ENCODE measurements around the gene DNAH8. TPM values are rescaled to one million over a fixed set of nuclear protein-coding genes. Genes with fewer than 3 reads are reported as not detected.

The DNAH8 gene
- total RNA-seq, 1 experiment from 2014 or later = not detected

DNA sequence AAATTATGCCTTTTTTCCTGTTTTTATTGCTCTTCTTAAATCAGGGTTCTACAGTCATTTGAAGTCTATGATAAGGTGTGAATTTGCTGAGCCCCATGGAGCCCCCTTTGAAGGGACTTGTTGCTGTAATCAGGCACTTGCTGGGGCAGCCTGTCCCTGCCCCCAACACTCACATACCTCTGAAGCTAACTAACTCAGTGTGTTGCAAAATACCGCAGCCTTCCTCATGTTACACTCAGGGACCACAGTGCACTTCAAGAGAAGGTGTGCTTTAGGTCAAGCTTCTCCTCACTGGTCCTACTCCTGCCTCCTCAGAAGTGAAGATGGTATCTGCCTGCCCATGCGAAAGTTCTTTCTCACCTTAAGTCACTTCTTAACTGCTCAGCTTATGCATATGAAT is 267.4 kb downstream of the DNAH8 start:
- Histone ChIP-seq H3K4me3 (ENCODE audit: low read depth in 2 of 2, low read length in 2 of 2) (no peak overlapping the region), H3K27me3 (ENCODE audit: control insufficient read depth, insufficient read depth, low read length) (peaks cover 39% of the 10 kb centered on the region), H3K27ac (ENCODE audit: low read length) (no peak overlapping the region), H3K4me1 (ENCODE audit: control insufficient read depth, insufficient read depth, low read length) (no peaks in the 10 kb centered on the region; the same call in 1 of the 2 replicates), H3K36me3 (ENCODE audit: control insufficient read depth, insufficient read depth, low read length) (no peaks in the 10 kb centered on the region), H3K9me3 (ENCODE audit: control insufficient read depth, insufficient read depth, low read depth, low read length) (no peaks in the 10 kb centered on the region)
- TF ChIP-seq, protein P1, sequence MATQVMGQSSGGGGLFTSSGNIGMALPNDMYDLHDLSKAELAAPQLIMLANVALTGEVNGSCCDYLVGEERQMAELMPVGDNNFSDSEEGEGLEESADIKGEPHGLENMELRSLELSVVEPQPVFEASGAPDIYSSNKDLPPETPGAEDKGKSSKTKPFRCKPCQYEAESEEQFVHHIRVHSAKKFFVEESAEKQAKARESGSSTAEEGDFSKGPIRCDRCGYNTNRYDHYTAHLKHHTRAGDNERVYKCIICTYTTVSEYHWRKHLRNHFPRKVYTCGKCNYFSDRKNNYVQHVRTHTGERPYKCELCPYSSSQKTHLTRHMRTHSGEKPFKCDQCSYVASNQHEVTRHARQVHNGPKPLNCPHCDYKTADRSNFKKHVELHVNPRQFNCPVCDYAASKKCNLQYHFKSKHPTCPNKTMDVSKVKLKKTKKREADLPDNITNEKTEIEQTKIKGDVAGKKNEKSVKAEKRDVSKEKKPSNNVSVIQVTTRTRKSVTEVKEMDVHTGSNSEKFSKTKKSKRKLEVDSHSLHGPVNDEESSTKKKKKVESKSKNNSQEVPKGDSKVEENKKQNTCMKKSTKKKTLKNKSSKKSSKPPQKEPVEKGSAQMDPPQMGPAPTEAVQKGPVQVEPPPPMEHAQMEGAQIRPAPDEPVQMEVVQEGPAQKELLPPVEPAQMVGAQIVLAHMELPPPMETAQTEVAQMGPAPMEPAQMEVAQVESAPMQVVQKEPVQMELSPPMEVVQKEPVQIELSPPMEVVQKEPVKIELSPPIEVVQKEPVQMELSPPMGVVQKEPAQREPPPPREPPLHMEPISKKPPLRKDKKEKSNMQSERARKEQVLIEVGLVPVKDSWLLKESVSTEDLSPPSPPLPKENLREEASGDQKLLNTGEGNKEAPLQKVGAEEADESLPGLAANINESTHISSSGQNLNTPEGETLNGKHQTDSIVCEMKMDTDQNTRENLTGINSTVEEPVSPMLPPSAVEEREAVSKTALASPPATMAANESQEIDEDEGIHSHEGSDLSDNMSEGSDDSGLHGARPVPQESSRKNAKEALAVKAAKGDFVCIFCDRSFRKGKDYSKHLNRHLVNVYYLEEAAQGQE (IDR thresholded peaks at IDR 0.05; ENCODE audit: insufficient read depth in 1 of 2, low read depth in 2 of 2, low read length in 1 of 2) = no peak
- TF ChIP-seq TCF7L2 (IDR thresholded peaks at IDR 0.05; ENCODE audit: low read depth, low read length) (no peak), SIN3A (IDR thresholded peaks at IDR 0.05; ENCODE audit: borderline replicate concordance, insufficient read depth, low read depth, low read length) (no peak), POLR2AphosphoS5 (IDR thresholded peaks at IDR 0.05; ENCODE audit: low read depth, low read length) (no peak)
- TF ChIP-seq, protein P2, sequence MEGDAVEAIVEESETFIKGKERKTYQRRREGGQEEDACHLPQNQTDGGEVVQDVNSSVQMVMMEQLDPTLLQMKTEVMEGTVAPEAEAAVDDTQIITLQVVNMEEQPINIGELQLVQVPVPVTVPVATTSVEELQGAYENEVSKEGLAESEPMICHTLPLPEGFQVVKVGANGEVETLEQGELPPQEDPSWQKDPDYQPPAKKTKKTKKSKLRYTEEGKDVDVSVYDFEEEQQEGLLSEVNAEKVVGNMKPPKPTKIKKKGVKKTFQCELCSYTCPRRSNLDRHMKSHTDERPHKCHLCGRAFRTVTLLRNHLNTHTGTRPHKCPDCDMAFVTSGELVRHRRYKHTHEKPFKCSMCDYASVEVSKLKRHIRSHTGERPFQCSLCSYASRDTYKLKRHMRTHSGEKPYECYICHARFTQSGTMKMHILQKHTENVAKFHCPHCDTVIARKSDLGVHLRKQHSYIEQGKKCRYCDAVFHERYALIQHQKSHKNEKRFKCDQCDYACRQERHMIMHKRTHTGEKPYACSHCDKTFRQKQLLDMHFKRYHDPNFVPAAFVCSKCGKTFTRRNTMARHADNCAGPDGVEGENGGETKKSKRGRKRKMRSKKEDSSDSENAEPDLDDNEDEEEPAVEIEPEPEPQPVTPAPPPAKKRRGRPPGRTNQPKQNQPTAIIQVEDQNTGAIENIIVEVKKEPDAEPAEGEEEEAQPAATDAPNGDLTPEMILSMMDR (IDR thresholded peaks at IDR 0.05) = no peak
- intact Hi-C loops (cut with micrococcal nuclease; ENCODE audit: unreplicated experiment) = no loop called here
- ChIA-PET CTCF (interaction anchor here (0.6 kb wide), 1 partner anchor 110 kb away, joined by 3 read pairs; no protein-coding TSS in a partner anchor), POLR2A (no interaction called here)
- no TSS peak for BruUV-seq (replicated peaks)
- in situ Hi-C loops (cut with HindIII; ENCODE audit: low pct_unique_long_range_greater_than_20kb, low sequenced_read_pairs) = no loop called here
- no peak for DNase-seq (ENCODE audit: low read depth, low spot score)
- no peak for ATAC-seq

DNA sequence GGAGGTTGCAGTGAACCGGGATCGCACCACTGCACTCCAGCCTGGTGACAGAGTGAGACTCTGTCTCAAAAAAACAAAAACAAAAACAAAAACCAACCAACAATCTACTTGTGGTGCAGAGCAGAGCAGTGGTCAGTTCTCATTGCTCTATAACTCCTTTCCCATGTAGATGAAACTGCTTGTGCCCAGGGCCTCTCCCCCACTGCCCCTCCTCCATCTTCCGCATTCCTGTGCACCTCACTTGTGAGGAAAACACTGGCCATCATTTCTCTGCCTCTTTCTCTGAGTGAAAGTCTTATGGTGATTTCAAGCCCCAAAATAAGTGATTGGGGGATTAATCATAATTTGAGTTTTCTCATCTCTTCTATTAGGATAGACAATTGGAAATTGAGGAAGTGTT is 269.6 kb downstream of the DNAH8 start:
- in situ Hi-C loops (cut with HindIII; ENCODE audit: low pct_unique_long_range_greater_than_20kb, low sequenced_read_pairs) = no loop called here
- Histone ChIP-seq H3K4me1 (ENCODE audit: control insufficient read depth, insufficient read depth, low read length) (no peaks in the 10 kb centered on the region; the same call in 1 of the 2 replicates), H3K9me3 (ENCODE audit: control insufficient read depth, insufficient read depth, low read depth, low read length) (no peaks in the 10 kb centered on the region), H3K27me3 (ENCODE audit: control insufficient read depth, insufficient read depth, low read length) (peaks cover 29% of the 10 kb centered on the region), H3K36me3 (ENCODE audit: control insufficient read depth, insufficient read depth, low read length) (no peaks in the 10 kb centered on the region), H3K27ac (ENCODE audit: low read length) (no peak overlapping the region), H3K4me3 (ENCODE audit: low read depth in 2 of 2, low read length in 2 of 2) (no peak overlapping the region)
- POLR2A ChIA-PET = no interaction called here
- intact Hi-C loops (cut with micrococcal nuclease; ENCODE audit: unreplicated experiment) = no loop called here
- BruUV-seq (replicated peaks) = no TSS peak
- CTCF ChIA-PET = no interaction called here
- TF ChIP-seq, protein P1 (IDR thresholded peaks at IDR 0.05; ENCODE audit: insufficient read depth in 1 of 2, low read depth in 2 of 2, low read length in 1 of 2) = no peak
- TF ChIP-seq SIN3A (IDR thresholded peaks at IDR 0.05; ENCODE audit: borderline replicate concordance, insufficient read depth, low read depth, low read length) = no peak
- no peak for TF ChIP-seq POLR2AphosphoS5 (IDR thresholded peaks at IDR 0.05; ENCODE audit: low read depth, low read length)
- TF ChIP-seq, protein P2 (IDR thresholded peaks at IDR 0.05) = no peak
- no peak for TF ChIP-seq TCF7L2 (IDR thresholded peaks at IDR 0.05; ENCODE audit: low read depth, low read length)
- no peak for DNase-seq (ENCODE audit: low read depth, low spot score)
- no peak for ATAC-seq

All from Panc1 (cell line).